ENCODE results near the gene TRIM21.

GRCh38 chr11:4368286-4368685 lies 25.2 kb downstream of the TRIM21 start, which contains the start of gene OR52B4:
- TF ChIP-seq CTCF (IDR thresholded peaks at IDR 0.05) (no peak), EZH2 (IDR thresholded peaks at IDR 0.05; ENCODE audit: borderline replicate concordance, insufficient read depth, low read depth, low read length, poor library complexity, severe bottlenecking) (no peak)
